GM23338 (cell line): ENCODE measurements around the gene TYW1. TPM values are rescaled to one million over a fixed set of nuclear protein-coding genes. Genes with fewer than 3 reads are reported as not detected.

Experiments
- microRNA-seq: library from miRNA; unstranded; fragments of <30 nt; microRNA quantifications from one replicate; pipeline ENCODE4, GENCODE V29; 2017
- polyA plus RNA-seq: library from polyadenylated mRNA; unstranded; fragments of >200 nt; fragmentation: Nextera tagmentation; extraction: Ambion mirVana; gene quantifications from 2 replicates; pipeline ENCODE4 v1.2.1, GENCODE V29; 2016
- small RNA-seq: library from RNA; depleted of rRNA; stranded (forward); fragments of <200 nt; gene quantifications from one replicate; pipeline ENCODE3, GENCODE V24; 2014; ENCODE audit warnings: low replicate concordance
- total RNA-seq: library from RNA; depleted of rRNA; stranded (reverse); fragments of >200 nt; shearing (Covaris generic); gene quantifications from 2 replicates; pipeline ENCODE4 v1.2.3, GENCODE V29; 2014; rRNA removed

TYW1 gene
- total and polyA plus RNA-seq, 2 experiments from 2014 or later = 15.2 to 18.1 TPM

Small RNAs within 50 kb of the gene (microRNA-seq; reads per million reads assigned to microRNA genes)
- gene MIR4650-1 = not detected

Small RNAs within 50 kb of the gene (small RNA-seq; reads per million reads assigned to genes)
- gene AC073089.1 (not detected), gene MIR4650-1 (not detected), gene RN7SL43P (not detected)

Other genes with a start within 250 kb of the TYW1 start
- gene TMEM248, start 75.6 kb upstream of the TYW1 start, total RNA-seq = 63.5 and 73.7 TPM in 2 replicates
- 35.3 and 40.2 TPM in 2 replicates for gene TMEM248, start 75.6 kb upstream of the TYW1 start, polyA plus RNA-seq
- 14.4 and 20.5 TPM in 2 replicates for gene SBDS, start 1.2 kb upstream of the TYW1 start, total RNA-seq
- gene SBDS, start 1.2 kb upstream of the TYW1 start, polyA plus RNA-seq = 32.7 and 34.4 TPM in 2 replicates